CD14-positive monocyte (primary cell): ENCODE results near the gene KLHDC8A. TPM values are rescaled to one million over a fixed set of nuclear protein-coding genes. Genes with fewer than 3 reads are reported as not detected.

Experiments
- DNase-seq, 3 donors: peaks; one replicate each; pipeline ENCODE4 v3.0.0-alpha.2; 2011 to 2022
- H2AFZ ChIP-seq: 2 replicates; pipeline ENCODE4 v1.6.0; 2012; ENCODE audit warnings: mild to moderate bottlenecking, low read depth, low read length, inconsistent platforms; ENCODE audit not compliant: insufficient read depth, poor library complexity, severe bottlenecking
- H3K27ac ChIP-seq, 2 donors: 1 replicate in 1 of 2; 2 replicates in 1 of 2; pipeline ENCODE4 v1.5.1; 2012 to 2013; ENCODE audit warnings: low read length in 2 of 2, control low read depth in 1 of 2, inconsistent platforms in 1 of 2, low read depth in 1 of 2, mild to moderate bottlenecking in 1 of 2
- H3K27me3 ChIP-seq, 2 donors: one replicate each; pipeline versions ENCODE4 v1.6.0 to v1.6.1; 2011 to 2013; ENCODE audit warnings: low read length in 2 of 2; ENCODE audit not compliant: control insufficient read depth in 2 of 2, insufficient read depth in 2 of 2
- H3K36me3 ChIP-seq, 2 donors: replicated peaks in 1 of 2; 1 replicate in 1 of 2; 2 replicates in 1 of 2; pipeline versions ENCODE4 v1.5.1 to v1.6.1; 2012 to 2013; ENCODE audit warnings: low read length in 2 of 2, control low read depth in 1 of 2, inconsistent platforms in 1 of 2, mild to moderate bottlenecking in 1 of 2; ENCODE audit not compliant: insufficient read depth in 2 of 2, control insufficient read depth in 1 of 2
- H3K4me1 ChIP-seq, 2 donors: 1 replicate in 1 of 2; 2 replicates in 1 of 2; pipeline versions ENCODE4 v1.5.1 to v1.6.1; 2012 to 2013; ENCODE audit warnings: low read length in 2 of 2, control low read depth in 1 of 2, inconsistent platforms in 1 of 2, mild to moderate bottlenecking in 1 of 2, moderate library complexity in 1 of 2; ENCODE audit not compliant: insufficient read depth in 2 of 2, control insufficient read depth in 1 of 2
- H3K4me2 ChIP-seq: replicated peaks from 2 replicates; pipeline ENCODE3; 2012; ENCODE audit warnings: low read length, moderate library complexity, mild to moderate bottlenecking; ENCODE audit not compliant: poor library complexity, severe bottlenecking; ENCODE audit errors: extremely low read depth
- H3K4me3 ChIP-seq, 3 experiments: fragments of 200-600 bp in 1 of 3; sonication (generic) in 1 of 3; replicated peaks in 1 of 3; 1 replicate in 2 of 3; 2 replicates in 1 of 3; pipeline ENCODE4 v1.5.1; 2011 to 2013; ENCODE audit warnings: low read length in 3 of 3, mild to moderate bottlenecking in 3 of 3, control low read depth in 2 of 3, low read depth in 2 of 3, inconsistent platforms in 1 of 3, moderate library complexity in 1 of 3
- H3K79me2 ChIP-seq: 2 replicates; pipeline ENCODE4 v1.6.0; 2012; ENCODE audit warnings: mild to moderate bottlenecking, control low read depth, inconsistent platforms, low read length, moderate library complexity; ENCODE audit not compliant: insufficient read depth
- H3K9ac ChIP-seq: 2 replicates; pipeline ENCODE4 v1.6.0; 2017; ENCODE audit warnings: low read length, mild to moderate bottlenecking; ENCODE audit not compliant: insufficient read depth, poor library complexity, severe bottlenecking
- H3K9me3 ChIP-seq, 2 donors: replicated peaks in 1 of 2; 1 replicate in 1 of 2; 2 replicates in 1 of 2; pipeline versions ENCODE4 v1.5.1 to v1.6.1; 2012 to 2013; ENCODE audit warnings: low read length in 2 of 2, control low read depth in 1 of 2; ENCODE audit not compliant: control insufficient read depth in 1 of 2, insufficient read depth in 1 of 2
- H4K20me1 ChIP-seq: 2 replicates; pipeline ENCODE4 v1.6.0; 2012; ENCODE audit warnings: mild to moderate bottlenecking, low read length, control low read depth, moderate library complexity; ENCODE audit not compliant: insufficient read depth
- H3K27ac Mint-ChIP-seq, 7 donors: one replicate each; pipeline ENCODE4 v1.8.0; 2020; ENCODE audit warnings: mild to moderate bottlenecking in 7 of 7, mixed read lengths in 7 of 7, moderate library complexity in 6 of 7, inconsistent platforms in 2 of 7
- H3K27me3 Mint-ChIP-seq, 3 donors: one replicate each; pipeline ENCODE4 v1.8.0; 2021 to 2022; ENCODE audit warnings: low read depth in 3 of 3, mild to moderate bottlenecking in 3 of 3, mixed read lengths in 3 of 3, moderate library complexity in 3 of 3, inconsistent platforms in 1 of 3
- H3K36me3 Mint-ChIP-seq, 2 donors: one replicate each; pipeline ENCODE4 v1.8.0; 2020; ENCODE audit warnings: mixed read lengths in 2 of 2, inconsistent platforms in 1 of 2, mild to moderate bottlenecking in 1 of 2
- H3K4me1 Mint-ChIP-seq: one replicate; pipeline ENCODE4 v1.8.0; 2020; ENCODE audit warnings: mild to moderate bottlenecking, mixed read lengths
- H3K4me3 Mint-ChIP-seq, 2 donors: one replicate each; pipeline ENCODE4 v1.8.0; 2020; ENCODE audit warnings: mild to moderate bottlenecking in 2 of 2, mixed read lengths in 2 of 2, moderate library complexity in 1 of 2
- H3K9me3 Mint-ChIP-seq, 7 donors: one replicate each; pipeline ENCODE4 v1.8.0; 2020 to 2022; ENCODE audit warnings: mixed read lengths in 7 of 7, mild to moderate bottlenecking in 6 of 7, moderate library complexity in 6 of 7, inconsistent platforms in 2 of 7
- CTCF ChIP-seq: fragments of 200-600 bp; IDR thresholded peaks from one replicate; pipeline ENCODE4 v1.8.0; 2022; ENCODE audit warnings: antibody characterized with exemption, mild to moderate bottlenecking
- WGBS: methylation state at CpG from one replicate; pipeline ENCODE4 v1.1.5; 2013; ENCODE audit warnings: missing lambda C conversion rate; ENCODE audit not compliant: insufficient coverage; 5-methylcytosine and 5-hydroxymethylcytosine counted together
- intact Hi-C, 2 donors: fragments of 100-400 bp; cut with micrococcal nuclease; formaldehyde crosslinking; loops; one replicate each; pipeline versions ENCODE4 v1.15.0 to v1.15.1; 2023
- polyA plus RNA-seq, 3 donors: library from polyadenylated mRNA; depleted of rRNA in 1 of 3; unstranded in 2 of 3; stranded (reverse) in 1 of 3; fragments of 300-500 nt in 2 of 3; fragments of >200 nt in 1 of 3; fragmentation: Illumina TruSeq in 2 of 3; gene quantifications; 1 replicate in 2 of 3; 2 replicates in 1 of 3; pipeline ENCODE4 v1.2.3, GENCODE V29; 2012 to 2021

KLHDC8A gene
- polyA plus RNA-seq, 3 donors: not detected

DNA sequence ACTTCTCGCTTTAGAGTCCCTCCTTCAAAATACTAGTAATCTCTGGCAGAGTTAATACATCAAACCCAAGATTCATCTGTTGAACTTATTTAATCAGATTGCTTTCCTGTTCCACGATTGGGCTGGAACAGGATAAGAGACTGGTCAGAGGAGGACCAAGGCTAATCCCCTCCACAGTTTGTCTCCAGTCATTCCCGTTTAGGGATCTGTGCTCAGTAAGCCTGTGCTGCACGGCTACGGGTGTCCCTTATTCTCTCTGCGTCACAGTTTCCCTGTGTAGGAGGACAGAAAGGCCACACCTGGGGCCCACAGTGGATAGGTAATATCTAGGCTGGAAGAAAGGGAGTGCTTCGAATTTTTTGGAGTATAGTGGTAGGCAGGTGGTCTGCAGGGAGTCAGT, 18.7 kb downstream of the KLHDC8A start:
- no peaks in the 10 kb centered on the region for H3K79me2 ChIP-seq
- H3K4me1 ChIP-seq: no peaks in the 10 kb centered on the region
- H3K36me3 Mint-ChIP-seq: peaks cover 3% of the 10 kb centered on the region in 2 donors
- H3K9me3 ChIP-seq: no peaks in the 10 kb centered on the region
- H2AFZ ChIP-seq: no peak overlapping the region
- 67% methylated on average over 2 of the region's 7 CpGs for whole genome bisulfite sequencing
- H3K9ac ChIP-seq: no peak overlapping the region
- H3K27ac Mint-ChIP-seq: no peak overlapping the region
- no peak overlapping the region for H3K4me2 ChIP-seq
- DNase-seq: no peak
- H3K4me3 ChIP-seq: no peak overlapping the region
- H3K4me1 Mint-ChIP-seq: peaks cover 3% of the 10 kb centered on the region
- H3K4me3 Mint-ChIP-seq: no peak overlapping the region
- peaks cover 12 to 13% of the 10 kb centered on the region in 2 donors for H3K27me3 ChIP-seq
- no peaks in the 10 kb centered on the region for H4K20me1 ChIP-seq
- no peaks in the 10 kb centered on the region for H3K36me3 ChIP-seq
- TF ChIP-seq CTCF: no peak
- H3K27ac ChIP-seq: no peak overlapping the region
- H3K27me3 Mint-ChIP-seq: peaks cover 19 to 38% (median 22%) of the 10 kb centered on the region in 3 donors
- peaks cover 0 to 6% (median 0%) of the 10 kb centered on the region in 7 donors for H3K9me3 Mint-ChIP-seq
- intact Hi-C loops: loop anchor here in 1 of 2 donors (10.0 kb wide), 1 partner anchor 187 kb away; no protein-coding TSS in a partner anchor

DNA sequence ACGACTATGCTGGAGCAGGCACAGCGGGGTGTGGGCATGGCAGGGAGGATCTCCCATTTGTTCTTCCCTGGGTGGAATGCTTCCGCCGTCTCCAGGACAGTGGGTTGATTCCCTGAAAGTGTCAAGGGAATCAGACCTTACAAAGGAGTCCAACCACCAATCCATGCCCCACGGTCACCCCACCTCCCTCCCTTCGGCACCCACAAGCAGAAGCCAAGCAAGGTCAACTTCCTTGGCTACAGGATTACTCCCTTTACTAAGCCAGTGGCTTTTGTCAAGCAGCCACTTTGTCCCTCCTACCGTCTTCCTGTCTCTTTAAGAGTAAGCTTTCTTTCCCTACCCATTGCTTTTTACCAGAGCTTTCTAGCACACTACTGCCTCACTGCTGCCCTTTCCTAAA, 19.2 kb downstream of the KLHDC8A start:
- 90% methylated on average over 7 of the region's 7 CpGs for WGBS

More for the DNA sequence above, 19.2 kb downstream of the KLHDC8A start:
- peaks cover 7% of the 10 kb centered on the region in 2 donors for H3K27me3 ChIP-seq
- H3K9ac ChIP-seq: no peak overlapping the region
- H3K4me1 Mint-ChIP-seq: no peaks in the 10 kb centered on the region
- peaks cover 0 to 3% (median 0%) of the 10 kb centered on the region in 7 donors for H3K9me3 Mint-ChIP-seq
- H3K36me3 Mint-ChIP-seq: peaks cover 0 to under 1% of the 10 kb centered on the region in 2 donors
- no peak overlapping the region for H3K27ac ChIP-seq
- no peak overlapping the region for H3K4me2 ChIP-seq
- no peak overlapping the region for H3K4me3 Mint-ChIP-seq
- H3K27me3 Mint-ChIP-seq: peaks cover 15 to 34% (median 18%) of the 10 kb centered on the region in 3 donors
- H3K4me3 ChIP-seq: no peak overlapping the region
- no peaks in the 10 kb centered on the region for H3K36me3 ChIP-seq
- DNase-seq: no peak
- H3K79me2 ChIP-seq: no peaks in the 10 kb centered on the region
- H4K20me1 ChIP-seq: no peaks in the 10 kb centered on the region
- H3K9me3 ChIP-seq: no peaks in the 10 kb centered on the region
- H2AFZ ChIP-seq: no peak overlapping the region
- TF ChIP-seq CTCF: no peak
- intact Hi-C loops: loop anchor here in 1 of 2 donors (10.0 kb wide), 1 partner anchor 187 kb away; no protein-coding TSS in a partner anchor
- H3K27ac Mint-ChIP-seq: no peak overlapping the region
- no peaks in the 10 kb centered on the region for H3K4me1 ChIP-seq
